Fibroblast of lung (primary cell): ENCODE data around the gene NHERF2. TPM values are rescaled to one million over a fixed set of nuclear protein-coding genes. Genes with fewer than 3 reads are reported as not detected.

Experiments
- DNase-seq, 2 donors: peaks; one replicate each; pipeline versions ENCODE4 v3.0.0 to v3.0.0-alpha.2; 2010; ENCODE audit warnings: low read depth in 2 of 2
- H2AFZ ChIP-seq: 2 replicates; pipeline ENCODE4 v1.5.1; 2012; ENCODE audit warnings: low read length, control low read depth, inconsistent platforms
- H3K27ac ChIP-seq: 2 replicates; pipeline ENCODE4 v1.5.1; 2011; ENCODE audit warnings: low read length, control low read depth; ENCODE audit not compliant: insufficient read depth
- H3K27me3 ChIP-seq: 2 replicates; pipeline ENCODE4 v1.5.1; 2011; ENCODE audit warnings: mild to moderate bottlenecking, low read length; ENCODE audit not compliant: control insufficient read depth, insufficient read depth
- H3K36me3 ChIP-seq: 2 replicates; pipeline ENCODE4 v1.5.1; 2011; ENCODE audit warnings: low read length; ENCODE audit not compliant: control insufficient read depth, insufficient read depth
- H3K4me1 ChIP-seq: 2 replicates; pipeline ENCODE4 v1.5.1; 2011; ENCODE audit warnings: low read length; ENCODE audit not compliant: control insufficient read depth, insufficient read depth; ENCODE audit errors: extremely low read depth
- H3K4me2 ChIP-seq: 2 replicates; pipeline ENCODE4 v1.5.1; 2011; ENCODE audit warnings: low read length, control low read depth; ENCODE audit not compliant: insufficient read depth; ENCODE audit errors: extremely low read depth
- H3K4me3 ChIP-seq, 4 experiments: fragments of 200-600 bp in 1 of 4; sonication (generic) in 1 of 4; replicated peaks in 1 of 4; 2 replicates each; pipeline ENCODE4 v1.5.1; 2011 to 2016; ENCODE audit warnings: low read length in 4 of 4, low read depth in 3 of 4, mild to moderate bottlenecking in 3 of 4, control low read depth in 2 of 4, inconsistent platforms in 1 of 4, mixed read lengths in 1 of 4; ENCODE audit not compliant: insufficient read depth in 1 of 4; ENCODE audit errors: control extremely low read depth in 1 of 4
- H3K79me2 ChIP-seq: 2 replicates; pipeline ENCODE4 v1.5.1; 2012; ENCODE audit warnings: mild to moderate bottlenecking, low read length, inconsistent platforms; ENCODE audit not compliant: control insufficient read depth, insufficient read depth
- H3K9ac ChIP-seq: 2 replicates; pipeline ENCODE4 v1.5.1; 2011; ENCODE audit warnings: mild to moderate bottlenecking, low read length, control low read depth; ENCODE audit not compliant: insufficient read depth
- H3K9me3 ChIP-seq: 2 replicates; pipeline ENCODE4 v1.5.1; 2012; ENCODE audit warnings: low read depth, low read length; ENCODE audit not compliant: control insufficient read depth, insufficient read depth
- H4K20me1 ChIP-seq: 2 replicates; pipeline ENCODE4 v1.5.1; 2011; ENCODE audit warnings: low read length; ENCODE audit not compliant: control insufficient read depth, insufficient read depth; ENCODE audit errors: extremely low read depth
- EZH2 ChIP-seq: IDR thresholded peaks from 2 replicates; pipeline ENCODE4 v1.5.1; 2012; ENCODE audit warnings: low read length, control low read depth, mild to moderate bottlenecking; ENCODE audit errors: missing control alignments
- polyA plus RNA-seq, 2 donors: library from polyadenylated mRNA; depleted of rRNA in 1 of 2; stranded (reverse) in 1 of 2; unstranded in 1 of 2; fragments of >200 nt; gene quantifications; 2 replicates each; pipeline ENCODE4 v1.2.1, GENCODE V29; 2011 to 2012; ENCODE audit warnings: missing spikeins in 1 of 2
- total RNA-seq: library from RNA; depleted of rRNA; stranded (reverse); fragments of >200 nt; gene quantifications from 2 replicates; pipeline ENCODE4 v1.2.1, GENCODE V29; 2014
- TF ChIP-seq, protein P1 (sequence below), 2 donors: IDR thresholded peaks in 1 of 2; conservative IDR thresholded peaks in 1 of 2; 1 replicate in 1 of 2; 2 replicates in 1 of 2; pipeline ENCODE4 v1.5.1; 2011 to 2012; ENCODE audit warnings: low read length in 2 of 2, control low read depth in 1 of 2, inconsistent platforms in 1 of 2, low read depth in 1 of 2, mild to moderate bottlenecking in 1 of 2

NHERF2 gene
- total and polyA plus RNA-seq, 2 donors (not counting 1 experiment from before 2014, with no cell fraction given): 21.5 to 38.0 TPM

DNA sequence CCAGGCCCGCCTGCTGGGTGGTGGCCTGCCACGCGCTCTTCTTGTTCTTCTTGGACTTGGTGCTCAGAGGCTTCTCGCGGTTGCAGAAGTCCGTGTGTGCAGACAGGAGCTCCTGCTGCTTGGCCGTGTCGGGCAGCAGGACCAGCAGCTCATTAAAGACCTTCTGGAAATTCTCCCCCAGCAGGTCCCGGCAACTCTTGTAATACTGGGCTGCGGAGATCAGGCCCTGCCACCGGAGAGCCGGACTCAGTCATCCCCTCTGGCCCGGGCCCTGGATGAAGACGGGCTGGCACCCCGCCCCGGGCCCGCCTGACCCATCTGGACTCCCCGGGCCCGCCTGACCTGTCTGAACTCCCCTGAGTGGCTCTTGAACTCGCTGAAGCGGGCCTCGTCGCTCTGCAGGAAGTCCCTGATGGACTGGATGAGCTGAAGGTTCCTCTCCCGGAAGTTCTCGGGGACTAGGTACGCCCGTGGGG, 28.3 kb upstream of the NHERF2 start:
- no peaks in the 10 kb centered on the region for H3K27me3 ChIP-seq
- H3K4me3 ChIP-seq: no peak overlapping the region
- TF ChIP-seq, protein P1, sequence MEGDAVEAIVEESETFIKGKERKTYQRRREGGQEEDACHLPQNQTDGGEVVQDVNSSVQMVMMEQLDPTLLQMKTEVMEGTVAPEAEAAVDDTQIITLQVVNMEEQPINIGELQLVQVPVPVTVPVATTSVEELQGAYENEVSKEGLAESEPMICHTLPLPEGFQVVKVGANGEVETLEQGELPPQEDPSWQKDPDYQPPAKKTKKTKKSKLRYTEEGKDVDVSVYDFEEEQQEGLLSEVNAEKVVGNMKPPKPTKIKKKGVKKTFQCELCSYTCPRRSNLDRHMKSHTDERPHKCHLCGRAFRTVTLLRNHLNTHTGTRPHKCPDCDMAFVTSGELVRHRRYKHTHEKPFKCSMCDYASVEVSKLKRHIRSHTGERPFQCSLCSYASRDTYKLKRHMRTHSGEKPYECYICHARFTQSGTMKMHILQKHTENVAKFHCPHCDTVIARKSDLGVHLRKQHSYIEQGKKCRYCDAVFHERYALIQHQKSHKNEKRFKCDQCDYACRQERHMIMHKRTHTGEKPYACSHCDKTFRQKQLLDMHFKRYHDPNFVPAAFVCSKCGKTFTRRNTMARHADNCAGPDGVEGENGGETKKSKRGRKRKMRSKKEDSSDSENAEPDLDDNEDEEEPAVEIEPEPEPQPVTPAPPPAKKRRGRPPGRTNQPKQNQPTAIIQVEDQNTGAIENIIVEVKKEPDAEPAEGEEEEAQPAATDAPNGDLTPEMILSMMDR (conservative IDR thresholded peaks at IDR 0.05 in 1 of 2, IDR thresholded peaks at IDR 0.05 in 1 of 2; ENCODE audit: low read depth in 1 of 2, low read length in 2 of 2): no peak
- TF ChIP-seq EZH2: no peak
- H3K27ac ChIP-seq: peak overlapping the region; percentile 26
- H2AFZ ChIP-seq: no peak overlapping the region
- H3K36me3 ChIP-seq: peaks cover 41% of the 10 kb centered on the region
- H4K20me1 ChIP-seq: no peaks in the 10 kb centered on the region
- no peaks in the 10 kb centered on the region for H3K9me3 ChIP-seq
- H3K4me2 ChIP-seq: no peak overlapping the region
- H3K79me2 ChIP-seq: peaks cover 9% of the 10 kb centered on the region
- no peak for DNase-seq
- H3K9ac ChIP-seq: no peak overlapping the region
- peaks cover 8% of the 10 kb centered on the region for H3K4me1 ChIP-seq

DNA sequence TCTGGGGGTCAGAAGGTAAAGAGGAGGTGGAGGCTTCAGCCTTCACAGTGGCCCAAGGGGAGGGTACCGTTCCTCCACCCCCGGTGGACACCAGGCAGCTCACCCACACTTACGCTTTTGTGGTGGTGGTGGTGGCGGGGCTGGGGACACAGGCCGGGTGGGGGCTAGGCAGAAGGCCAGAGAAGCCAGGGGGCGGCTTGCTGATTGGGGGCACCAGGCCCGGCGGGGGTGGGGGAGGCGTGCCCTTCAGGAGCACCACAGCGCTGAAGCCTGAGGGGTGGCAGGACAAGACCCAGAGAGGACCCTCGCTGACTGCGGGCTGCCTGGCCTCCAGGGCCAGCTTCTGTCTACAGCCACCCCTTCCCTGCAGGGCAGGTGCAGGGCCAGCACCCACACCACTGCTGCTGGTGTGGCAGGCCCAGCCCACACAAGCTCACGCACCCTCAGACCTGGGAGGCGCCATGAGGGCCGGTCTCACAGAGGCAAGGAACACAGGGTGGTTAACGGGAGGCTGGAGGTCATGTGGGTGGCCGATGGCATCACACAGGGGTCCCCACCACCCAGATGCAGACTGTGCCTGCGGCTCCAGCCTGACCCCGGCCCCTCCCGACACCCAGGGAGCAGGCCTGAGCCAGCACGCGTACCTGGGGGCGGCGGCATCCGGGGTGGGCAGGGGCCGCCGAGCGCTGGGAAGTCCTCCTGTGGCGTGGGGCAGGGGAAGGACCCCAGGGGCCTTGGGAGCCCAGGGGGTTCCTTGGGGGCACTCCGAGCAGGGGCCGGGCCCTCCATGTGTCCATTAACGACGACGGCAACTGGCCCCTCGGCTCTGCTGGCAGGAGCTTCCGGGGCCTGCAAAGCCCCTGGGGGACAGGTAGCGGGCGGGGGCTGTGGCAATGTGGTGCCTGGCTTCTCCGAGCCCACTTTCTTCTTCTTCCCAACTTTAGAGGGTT, 27.6 kb upstream of the NHERF2 start:
- H3K36me3 ChIP-seq: peaks cover 42% of the 10 kb centered on the region

More for the DNA sequence above, 27.6 kb upstream of the NHERF2 start:
- no peaks in the 10 kb centered on the region for H3K27me3 ChIP-seq
- H3K27ac ChIP-seq: no peak overlapping the region
- TF ChIP-seq EZH2: no peak
- TF ChIP-seq, protein P1 (conservative IDR thresholded peaks at IDR 0.05 in 1 of 2, IDR thresholded peaks at IDR 0.05 in 1 of 2; ENCODE audit: low read depth in 1 of 2, low read length in 2 of 2): no peak
- H3K4me1 ChIP-seq: peaks cover 8% of the 10 kb centered on the region
- DNase-seq: no peak
- peaks cover 15% of the 10 kb centered on the region for H3K79me2 ChIP-seq
- H3K9ac ChIP-seq: no peak overlapping the region
- no peaks in the 10 kb centered on the region for H3K9me3 ChIP-seq
- H3K4me3 ChIP-seq: no peak overlapping the region
- H2AFZ ChIP-seq: no peak overlapping the region
- H3K4me2 ChIP-seq: no peak overlapping the region
- H4K20me1 ChIP-seq: no peaks in the 10 kb centered on the region
